HG02970 (cell line): Measurements from ENCODE around the gene CDK5RAP2.

Experiments used
- ATAC-seq: cut with Tn5 transposase; IDR thresholded peaks from one replicate; pipeline ENCODE4 v1.9.1; 2021; ENCODE audit warnings: mild to moderate bottlenecking, moderate library complexity, moderate number of reproducible peaks; ENCODE audit not compliant: unreplicated experiment, low FRiP score

CDK5RAP2 gene

GRCh38 chr9:120412425-120412951, 167.5 kb downstream of the CDK5RAP2 start:
- no peak for ATAC-seq

- no peak for ATAC-seq
Observed at GRCh38 chr9:120411862-120412424, 168.0 kb downstream of the CDK5RAP2 start.

GRCh38 chr9:120410925-120411501, 169.0 kb downstream of the CDK5RAP2 start:
- ATAC-seq, result no peak

- no peak for ATAC-seq
Observed at GRCh38 chr9:120408680-120409258, 171.2 kb downstream of the CDK5RAP2 start.

GRCh38 chr9:120405860-120406259, 174.1 kb downstream of the CDK5RAP2 start:
- no peak for ATAC-seq

GRCh38 chr9:120405134-120405533, 174.8 kb downstream of the CDK5RAP2 start:
- ATAC-seq, result no peak

GRCh38 chr9:120403543-120403856, 176.5 kb downstream of the CDK5RAP2 start:
- no peak for ATAC-seq

GRCh38 chr9:120402741-120403542, 177.0 kb downstream of the CDK5RAP2 start:
- no peak for ATAC-seq

GRCh38 chr9:120399940-120400339, 180.0 kb downstream of the CDK5RAP2 start:
- ATAC-seq, result no peak

- ATAC-seq, result no peak
Observed at GRCh38 chr9:120398286-120398685, 181.7 kb downstream of the CDK5RAP2 start.

- no peak for ATAC-seq
Observed at GRCh38 chr9:120397453-120397852, 182.5 kb downstream of the CDK5RAP2 start.

GRCh38 chr9:120396931-120397330, 183.0 kb downstream of the CDK5RAP2 start:
- ATAC-seq, result no peak

GRCh38 chr9:120396418-120396817, 183.5 kb downstream of the CDK5RAP2 start:
- no peak for ATAC-seq

- ATAC-seq, result no peak
Observed at GRCh38 chr9:120395376-120395775, 184.6 kb downstream of the CDK5RAP2 start.

- ATAC-seq, result no peak
Observed at GRCh38 chr9:120394058-120394669, 185.8 kb downstream of the CDK5RAP2 start.

GRCh38 chr9:120393386-120394057, 186.4 kb downstream of the CDK5RAP2 start:
- ATAC-seq, result no peak

- no peak for ATAC-seq
Observed at GRCh38 chr9:120392711-120393110, 187.3 kb downstream of the CDK5RAP2 start.

- ATAC-seq, result no peak
Observed at GRCh38 chr9:120392245-120392644, 187.7 kb downstream of the CDK5RAP2 start.

- ATAC-seq, result no peak
Observed at GRCh38 chr9:120391691-120392090, 188.3 kb downstream of the CDK5RAP2 start.

GRCh38 chr9:120390637-120391190, 189.3 kb downstream of the CDK5RAP2 start:
- ATAC-seq, result no peak
